HEK293 (cell line): ENCODE results near the gene KCNQ1.

Source experiments
- CTCF ChIA-PET: fragments of 350-600 bp; formaldehyde crosslinking; extraction: SDS; loops from one replicate; lab custom pipeline; 2021; ENCODE audit warnings: antibody characterized with exemption; lab: Yijun Ruan, JAX
- POLR2A ChIA-PET: fragments of 300-600 bp; formaldehyde crosslinking; extraction: SDS; loops from one replicate; lab custom pipeline; 2020; ENCODE audit warnings: antibody characterized with exemption, inconsistent platforms; lab: Yijun Ruan, JAX
- H3K27ac ChIP-seq: fragments of 200-500 bp; sonication (Bioruptor generic); 2 replicates; pipeline ENCODE4 v1.5.1; 2014; ENCODE audit warnings: low read depth, low read length, control low read depth, inconsistent platforms; ENCODE audit errors: extremely low read depth
- H3K36me3 ChIP-seq, 2 experiments: fragments of 200-500 bp in 1 of 2; sonication (Bioruptor generic) in 1 of 2; 1 replicate in 1 of 2; 2 replicates in 1 of 2; pipeline ENCODE4 v1.5.1; 2014 to 2017; ENCODE audit warnings: inconsistent platforms in 2 of 2, low read length in 2 of 2; ENCODE audit not compliant: control insufficient read depth in 2 of 2, insufficient read depth in 1 of 2
- H3K4me1 ChIP-seq: fragments of 200-500 bp; sonication (Bioruptor generic); 2 replicates; pipeline ENCODE4 v1.5.1; 2014; ENCODE audit warnings: mild to moderate bottlenecking, low read length, inconsistent platforms; ENCODE audit not compliant: control insufficient read depth, insufficient read depth
- H3K4me3 ChIP-seq: 2 replicates; pipeline ENCODE4 v1.5.1; 2011; ENCODE audit warnings: low read depth, mild to moderate bottlenecking, control low read depth, low read length, moderate library complexity
- H3K9me3 ChIP-seq: fragments of 200-500 bp; sonication (Bioruptor generic); 2 replicates; pipeline ENCODE4 v1.5.1; 2014; ENCODE audit warnings: low read depth, low read length, inconsistent platforms; ENCODE audit not compliant: control insufficient read depth, insufficient read depth
- MZF1 ChIP-seq: fragments of 450-650 bp; formaldehyde crosslinking; IDR thresholded peaks from 2 replicates; pipeline ENCODE4 v1.5.1; 2017; ENCODE audit warnings: missing biosample characterization, missing genetic modification characterization, borderline replicate concordance
- SP3 ChIP-seq: fragments of 450-650 bp; formaldehyde crosslinking; IDR thresholded peaks from 2 replicates; pipeline ENCODE4 v1.5.1; 2016; ENCODE audit warnings: missing biosample characterization, missing genetic modification characterization
- TRIM28 ChIP-seq: IDR thresholded peaks from 2 replicates; pipeline ENCODE4 v1.6.1; 2011; ENCODE audit warnings: low read length, control low read depth, borderline replicate concordance
- ZBTB1 ChIP-seq: fragments of 450-650 bp; formaldehyde crosslinking; IDR thresholded peaks from 2 replicates; pipeline ENCODE4 v1.5.1; 2016; ENCODE audit warnings: missing biosample characterization, missing genetic modification characterization
- ZBTB10 ChIP-seq: fragments of 450-650 bp; formaldehyde crosslinking; IDR thresholded peaks from 2 replicates; pipeline ENCODE4 v1.5.1; 2016; ENCODE audit warnings: missing biosample characterization, missing genetic modification characterization
- ZBTB26 ChIP-seq: fragments of 450-650 bp; formaldehyde crosslinking; optimal IDR thresholded peaks from 2 replicates; pipeline ENCODE3; 2016; ENCODE audit warnings: missing biosample characterization, mild to moderate bottlenecking, missing genetic modification characterization
- ZBTB49 ChIP-seq: fragments of 450-650 bp; formaldehyde crosslinking; IDR thresholded peaks from 2 replicates; pipeline ENCODE4 v1.5.1; 2016; ENCODE audit warnings: missing biosample characterization, missing genetic modification characterization, low read depth
- ZEB2 ChIP-seq: fragments of 450-650 bp; formaldehyde crosslinking; IDR thresholded peaks from 2 replicates; pipeline ENCODE4 v1.5.1; 2016; ENCODE audit warnings: missing biosample characterization, missing genetic modification characterization
- ZNF133 ChIP-seq: fragments of 450-650 bp; formaldehyde crosslinking; IDR thresholded peaks from 2 replicates; pipeline ENCODE4 v1.5.1; 2016; ENCODE audit warnings: missing biosample characterization, missing genetic modification characterization
- ZNF157 ChIP-seq: fragments of 450-650 bp; formaldehyde crosslinking; IDR thresholded peaks from 2 replicates; pipeline ENCODE4 v1.5.1; 2016; ENCODE audit warnings: missing biosample characterization, missing genetic modification characterization
- ZNF18 ChIP-seq: fragments of 450-650 bp; formaldehyde crosslinking; IDR thresholded peaks from 2 replicates; pipeline ENCODE4 v1.5.1; 2016; ENCODE audit warnings: missing biosample characterization, missing genetic modification characterization
- ZNF26 ChIP-seq: fragments of 450-650 bp; formaldehyde crosslinking; IDR thresholded peaks from 2 replicates; pipeline ENCODE4 v1.5.1; 2016; ENCODE audit warnings: missing biosample characterization, missing genetic modification characterization
- ZNF549 ChIP-seq: fragments of 450-650 bp; IDR thresholded peaks from 2 replicates; pipeline ENCODE4 v1.5.1; 2018; ENCODE audit warnings: missing biosample characterization, missing genetic modification characterization, mild to moderate bottlenecking, inconsistent platforms, moderate library complexity
- ZNF580 ChIP-seq: fragments of 450-650 bp; formaldehyde crosslinking; IDR thresholded peaks from 2 replicates; pipeline ENCODE4 v1.5.1; 2016; ENCODE audit warnings: missing biosample characterization, missing genetic modification characterization
- ZNF610 ChIP-seq: fragments of 450-650 bp; formaldehyde crosslinking; IDR thresholded peaks from 2 replicates; pipeline ENCODE4 v1.5.1; 2016; ENCODE audit warnings: missing biosample characterization, missing genetic modification characterization, borderline replicate concordance
- ZNF623 ChIP-seq: fragments of 450-650 bp; formaldehyde crosslinking; IDR thresholded peaks from 2 replicates; pipeline ENCODE4 v1.5.1; 2016; ENCODE audit warnings: missing biosample characterization, missing genetic modification characterization
- ZNF645 ChIP-seq: fragments of 450-650 bp; formaldehyde crosslinking; IDR thresholded peaks from 2 replicates; pipeline ENCODE4; 2016; ENCODE audit warnings: missing biosample characterization, missing genetic modification characterization
- ZNF654 ChIP-seq: fragments of 450-650 bp; formaldehyde crosslinking; IDR thresholded peaks from 2 replicates; pipeline ENCODE4 v1.5.1; 2016; ENCODE audit warnings: low read depth, missing biosample characterization, missing genetic modification characterization
- ZSCAN30 ChIP-seq: fragments of 450-650 bp; IDR thresholded peaks from 2 replicates; pipeline ENCODE4 v1.5.1; 2018; ENCODE audit warnings: missing biosample characterization, mild to moderate bottlenecking, missing genetic modification characterization, moderate library complexity
- ZSCAN5A ChIP-seq: fragments of 450-650 bp; formaldehyde crosslinking; IDR thresholded peaks from 2 replicates; pipeline ENCODE4 v1.5.1; 2016; ENCODE audit warnings: missing biosample characterization, missing genetic modification characterization

Gene KCNQ1

GRCh38 chr11:2742611-2743426 is 298.0 kb downstream of the KCNQ1 start:
- CTCF ChIA-PET = no interaction called here
- Histone ChIP-seq H3K4me1 (no peaks in the 10 kb centered on the region), H3K36me3 (no peaks in the 10 kb centered on the region), H3K4me3 (no peak overlapping the region), H3K9me3 (no peaks in the 10 kb centered on the region), H3K27ac (no peak overlapping the region)
- TF ChIP-seq MZF1 (tag by site-specific recombination) = no peak
- no peak for TF ChIP-seq ZEB2 (tag by site-specific recombination)
- TF ChIP-seq ZBTB10 (tag by site-specific recombination) = no peak
- no peak for TF ChIP-seq ZNF610 (tag by site-specific recombination)
- TF ChIP-seq SP3 = no peak
- TF ChIP-seq ZNF18 (tag by site-specific recombination) = no peak
- TF ChIP-seq ZBTB1 (tag by site-specific recombination) = no peak
- TF ChIP-seq TRIM28 = no peak
- TF ChIP-seq ZSCAN30 (tag by site-specific recombination) = no peak
- TF ChIP-seq ZNF26 (tag by site-specific recombination) = no peak
- TF ChIP-seq ZNF654 (tag by site-specific recombination) = no peak
- TF ChIP-seq ZNF645 (tag by site-specific recombination) = no peak
- TF ChIP-seq ZNF623 (tag by site-specific recombination) = no peak
- no peak for TF ChIP-seq ZNF549 (tag by site-specific recombination)
- no peak for TF ChIP-seq ZBTB49 (tag by site-specific recombination)
- no peak for TF ChIP-seq ZBTB26
- TF ChIP-seq ZNF133 (tag by site-specific recombination) = no peak
- no peak for TF ChIP-seq ZSCAN5A
- TF ChIP-seq ZNF580 (tag by site-specific recombination) = no peak
- TF ChIP-seq ZNF157 (tag by site-specific recombination) = no peak
- POLR2A ChIA-PET = no interaction called here
